Activated T-cell treated with anti-CD3 and anti-CD28 coated beads, Interleukin-2, amount 50 U/mL, for 1 hour (primary cell): ENCODE measurements around the gene ZNF133.
"Not testable (repeated sequence)": the region's sequence is repeated elsewhere in the genome, so short reads cannot be mapped to it uniquely, and the experiment has no call there.

Experiments
- DNase-seq: peaks from one replicate; pipeline ENCODE4 v3.0.0-alpha.2; 2020

The ZNF133 gene

DNA sequence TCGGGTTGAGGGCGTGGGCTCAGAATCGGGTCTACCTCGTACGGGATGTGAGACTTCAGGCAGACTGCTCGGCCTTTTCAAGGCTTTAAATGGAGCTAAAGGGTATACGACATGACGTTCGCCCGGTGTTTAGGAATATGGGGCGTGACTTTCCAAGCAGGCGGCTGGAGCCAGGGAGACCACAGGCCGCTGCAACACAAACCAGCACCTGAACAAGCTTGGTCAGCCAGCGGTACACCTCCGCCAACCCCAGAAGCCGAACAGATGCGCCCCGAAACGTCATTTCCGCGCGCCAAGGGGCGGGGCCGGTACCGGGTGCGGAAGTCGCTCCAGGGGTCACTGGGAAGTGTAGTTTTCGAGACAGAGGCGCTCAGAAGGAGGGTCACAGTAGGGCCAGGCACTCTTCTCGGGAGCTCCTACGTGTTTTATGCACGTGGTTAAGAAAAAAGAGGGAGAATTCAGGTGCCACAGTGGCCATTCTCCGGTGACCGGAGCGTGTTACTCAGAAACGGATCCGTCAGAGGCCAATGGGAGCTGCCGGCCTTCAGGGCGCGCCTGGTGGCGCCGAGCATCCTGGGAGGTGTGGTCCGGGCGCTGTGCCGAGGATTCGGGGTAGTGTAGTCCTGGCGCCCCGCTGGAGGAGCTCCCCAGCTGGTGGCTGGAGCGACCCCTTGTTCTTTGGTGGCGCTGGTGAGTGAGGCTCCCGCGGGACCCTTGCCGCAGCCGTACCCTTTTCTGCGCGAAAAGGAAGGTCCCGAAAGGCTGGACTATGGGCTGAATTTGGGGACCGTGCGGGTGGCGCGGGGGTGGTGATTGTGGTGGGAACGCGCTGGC is at the start of gene ZNF133:
TSS of gene ZNF133 (plus strand) at position 613 of the 834 bp plus-strand sequence. CDS start 17,160 bp downstream, outside the sequence.
- DNase-seq: peak; percentile 98

DNA sequence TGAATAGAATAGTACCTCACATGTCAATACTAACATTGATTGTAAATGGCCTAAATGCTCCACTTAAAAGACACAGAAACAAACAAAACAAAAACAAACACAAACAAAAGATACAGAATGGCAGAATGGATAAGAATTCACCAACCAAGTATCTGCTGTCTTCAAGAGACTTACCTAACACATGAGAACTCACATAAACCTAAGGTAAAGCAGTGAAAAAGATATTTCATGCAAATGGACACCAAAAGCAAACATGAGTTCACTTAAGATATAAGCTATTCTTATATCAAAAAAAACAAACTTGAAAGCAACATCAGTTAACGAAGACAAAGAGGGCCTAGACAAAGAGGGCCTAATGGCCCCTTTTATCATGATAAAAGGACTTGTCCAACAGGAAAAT is 47.3 kb upstream of the ZNF133 start:
- no peak for DNase-seq

DNA sequence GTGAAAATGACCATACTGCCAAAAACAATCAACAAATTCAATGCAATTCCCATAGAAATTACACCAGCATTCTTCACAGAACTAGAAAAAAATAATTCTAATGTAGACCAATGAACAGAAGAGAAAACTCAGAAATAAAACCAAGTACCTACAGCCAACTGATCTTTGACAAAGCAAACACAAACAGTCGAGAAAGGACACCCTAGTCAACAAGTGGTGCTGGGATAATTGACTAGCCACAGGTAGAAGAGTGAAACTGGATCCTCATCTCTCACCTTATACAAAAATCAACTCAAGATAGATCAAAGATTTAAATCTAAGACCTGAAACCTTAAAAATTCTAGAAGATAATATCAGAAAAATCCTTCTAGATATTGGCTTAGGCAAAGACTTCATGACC is 44.5 kb upstream of the ZNF133 start:
- DNase-seq: no peak

DNA sequence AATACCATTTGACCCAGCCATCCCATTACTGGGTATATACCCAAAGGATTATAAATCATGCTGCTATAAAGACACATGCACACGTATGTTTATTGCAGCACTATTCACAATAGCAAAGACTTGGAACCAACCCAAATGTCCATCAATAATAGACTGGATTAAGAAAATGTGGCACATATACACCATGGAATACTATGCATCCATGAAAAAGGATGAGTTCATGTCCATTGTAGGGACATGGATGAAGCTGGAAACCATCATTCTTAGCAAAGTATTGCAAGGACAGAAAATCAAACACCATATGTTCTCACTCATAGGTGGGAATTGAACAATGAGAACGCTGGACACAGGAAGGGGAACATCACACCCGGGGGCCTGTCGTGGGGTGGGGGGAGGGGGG is 39.8 kb upstream of the ZNF133 start:
- DNase-seq: not testable (repeated sequence)

DNA sequence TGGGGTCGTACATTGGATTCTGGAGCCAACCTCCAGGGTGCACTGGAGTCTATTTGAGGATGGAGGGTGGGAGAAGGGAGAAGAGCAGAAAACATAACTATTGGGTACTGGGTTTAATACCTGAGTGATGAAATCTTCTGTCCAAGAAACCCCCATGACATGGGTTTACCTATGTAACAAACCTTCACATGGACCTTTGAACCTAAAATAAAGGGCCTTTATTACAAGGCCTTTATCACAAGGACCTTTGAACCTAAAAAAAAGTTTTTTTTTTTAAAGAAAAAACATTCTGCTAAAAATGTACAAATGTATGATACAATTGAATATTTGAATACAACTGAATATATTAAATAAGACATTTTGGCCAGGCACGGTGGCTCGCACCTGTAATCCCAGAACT is 38.1 kb upstream of the ZNF133 start:
- no peak for DNase-seq

DNA sequence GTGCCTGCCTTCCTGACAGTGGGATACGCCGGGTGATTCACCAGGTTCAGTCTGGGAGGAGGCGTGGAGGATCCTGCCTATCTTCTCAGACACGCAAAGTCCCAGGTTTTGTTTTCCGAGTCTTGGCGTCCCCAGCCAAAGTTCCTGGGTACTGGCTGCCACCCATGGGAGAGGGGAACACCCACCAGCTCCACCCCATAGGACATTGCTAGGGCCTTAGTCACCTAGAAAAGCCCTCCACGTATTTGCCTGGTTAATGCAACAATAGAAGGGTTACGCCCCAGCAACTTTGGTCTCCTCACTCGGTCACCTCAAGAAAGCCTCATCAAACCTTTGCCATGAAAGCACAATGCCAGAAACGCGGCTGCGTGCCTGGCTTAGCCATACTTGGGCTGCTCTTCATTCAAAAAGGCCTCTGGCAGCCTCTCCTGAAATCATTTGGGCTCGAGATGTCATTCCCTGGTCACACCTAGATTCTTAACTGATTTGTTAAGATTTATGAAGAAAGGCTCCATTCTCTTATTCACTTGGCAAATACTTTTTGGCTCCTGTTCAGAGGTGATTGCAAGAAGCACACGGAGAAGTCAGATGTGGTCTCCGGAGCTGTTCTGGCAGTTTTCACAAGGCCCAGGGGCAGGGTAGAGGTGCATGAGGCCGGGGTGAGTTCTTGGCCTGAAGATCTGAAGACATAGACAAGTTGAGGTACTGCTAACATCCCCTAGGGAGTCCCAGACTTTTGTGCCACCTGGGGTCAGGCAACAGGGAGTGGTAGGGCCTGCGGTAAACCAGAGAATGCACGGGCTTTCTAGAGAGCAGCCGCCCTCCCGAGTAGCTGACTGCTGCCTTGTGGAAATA is 35.5 kb upstream of the ZNF133 start:
- DNase-seq: no peak

DNA sequence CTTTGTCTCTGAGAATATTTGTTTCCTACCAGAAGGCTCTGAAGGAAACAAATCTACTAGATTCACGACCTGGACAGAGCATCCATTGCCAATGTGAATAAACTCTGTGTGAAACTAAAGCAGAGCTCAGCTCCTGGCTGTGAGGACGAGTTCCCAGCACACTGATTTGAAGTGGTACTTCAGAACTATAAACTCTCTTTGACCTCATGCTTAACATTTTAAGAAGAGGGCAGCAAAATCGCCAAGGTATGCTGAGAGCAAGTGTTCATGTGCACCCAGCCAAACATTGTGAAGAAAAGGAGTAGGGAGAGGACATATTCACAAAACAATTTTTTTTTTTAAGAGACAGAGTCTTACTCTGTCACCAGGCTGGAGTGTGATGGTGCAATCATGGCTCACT is 33.7 kb upstream of the ZNF133 start:
- no peak for DNase-seq

DNA sequence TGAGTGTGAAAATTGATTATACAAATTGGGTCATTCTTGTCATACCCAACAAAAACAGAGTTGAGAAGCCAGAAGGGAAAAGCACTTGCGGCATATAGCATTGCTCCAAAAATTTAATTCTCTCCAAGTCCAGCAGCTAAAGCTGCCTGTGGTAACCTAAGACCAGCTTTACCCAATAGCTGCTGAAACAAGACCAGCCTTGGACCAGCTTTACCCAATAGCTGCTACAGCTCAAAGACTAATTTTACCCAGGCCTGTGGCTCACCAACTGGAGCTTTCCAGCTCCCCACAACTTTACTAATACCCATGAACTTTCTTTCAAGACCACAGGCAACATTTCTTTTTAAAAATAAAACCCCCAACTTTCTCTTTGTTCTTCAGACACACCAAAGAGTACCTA is 32.8 kb upstream of the ZNF133 start:
- no peak for DNase-seq

DNA sequence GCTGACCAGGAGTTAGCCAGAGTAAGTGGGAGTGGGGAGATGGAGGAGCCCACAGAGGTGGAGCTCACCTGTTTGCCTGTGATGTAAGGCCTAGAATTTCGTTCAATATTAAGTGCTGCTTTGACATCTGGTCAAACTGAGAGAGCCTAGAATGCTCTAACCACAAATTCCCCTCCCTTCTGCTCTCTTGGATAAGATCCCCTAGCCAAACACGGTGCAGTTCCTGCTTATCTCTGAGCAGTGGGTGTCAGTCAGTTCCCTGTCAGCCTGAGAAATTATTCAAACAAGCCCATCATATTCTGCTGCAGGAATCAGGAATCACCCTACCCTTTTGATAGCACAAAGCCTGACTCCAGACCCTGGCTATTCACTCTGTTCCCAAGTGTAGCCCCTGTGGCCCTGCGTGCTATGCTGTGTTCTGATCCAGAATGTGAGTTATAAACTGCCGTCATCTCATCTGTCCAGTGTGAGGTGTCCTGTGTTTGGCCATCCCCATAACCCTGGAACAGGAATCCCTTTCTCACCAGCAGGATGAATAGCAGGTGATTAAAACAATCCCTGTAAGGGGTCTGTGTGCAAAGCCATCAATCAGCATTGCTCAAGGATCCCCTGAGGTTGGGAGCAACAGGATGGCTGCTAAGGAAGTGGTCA is 31.8 kb upstream of the ZNF133 start:
- DNase-seq: no peak

DNA sequence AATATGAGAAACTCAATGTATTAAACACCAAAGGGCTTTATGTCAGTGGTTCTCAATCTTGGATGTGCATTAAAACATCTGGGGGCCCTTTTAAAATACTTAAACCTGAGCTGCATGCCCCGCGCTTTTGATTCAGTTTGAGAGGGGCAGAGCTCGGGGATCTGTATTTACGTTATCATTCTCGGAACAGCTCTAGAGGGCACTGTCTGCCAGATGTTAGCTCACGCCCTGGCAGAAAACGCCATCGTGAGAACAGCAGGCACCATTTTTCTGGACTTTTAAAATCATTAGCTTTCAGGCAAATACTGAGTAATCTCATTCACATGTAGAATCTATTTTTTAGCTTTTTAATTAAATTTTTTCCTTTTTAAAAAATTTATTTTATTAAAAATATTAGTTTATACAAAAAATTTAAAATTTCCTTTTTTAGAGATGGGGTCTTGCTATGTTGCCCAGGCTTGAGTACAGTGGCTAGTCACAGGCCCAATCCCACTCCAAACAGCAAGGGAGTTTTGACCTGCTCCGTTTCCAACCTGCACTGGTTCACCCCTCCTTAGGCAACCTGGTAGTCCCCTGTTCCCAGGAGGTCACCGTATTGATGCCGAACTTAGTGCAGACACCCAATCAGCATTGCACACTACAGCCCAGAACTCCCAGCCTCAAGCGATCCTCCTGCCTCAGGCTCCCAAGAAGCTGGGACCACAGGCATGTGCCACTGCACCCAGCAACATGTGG is 30.0 kb upstream of the ZNF133 start:
- no peak for DNase-seq

DNA sequence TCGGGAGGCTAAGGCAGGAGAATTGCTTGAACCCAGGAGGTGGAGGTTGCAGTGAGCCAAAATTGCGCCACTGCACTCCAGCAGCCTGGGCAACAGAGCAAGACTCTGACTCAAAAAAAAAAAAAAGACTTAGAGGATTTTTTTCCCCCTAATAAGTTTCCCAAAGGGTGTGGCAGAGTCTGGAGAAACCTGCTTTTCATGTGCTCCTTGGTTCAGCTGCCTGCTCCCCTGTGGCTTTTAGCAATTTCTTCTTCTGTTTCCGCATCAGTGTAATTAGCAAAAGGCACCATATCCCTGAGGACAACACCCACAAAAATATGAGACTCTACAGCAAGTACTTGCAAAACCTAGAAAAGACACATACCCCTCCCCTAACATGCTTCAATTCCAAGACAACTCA is 28.6 kb upstream of the ZNF133 start:
- DNase-seq: no peak

DNA sequence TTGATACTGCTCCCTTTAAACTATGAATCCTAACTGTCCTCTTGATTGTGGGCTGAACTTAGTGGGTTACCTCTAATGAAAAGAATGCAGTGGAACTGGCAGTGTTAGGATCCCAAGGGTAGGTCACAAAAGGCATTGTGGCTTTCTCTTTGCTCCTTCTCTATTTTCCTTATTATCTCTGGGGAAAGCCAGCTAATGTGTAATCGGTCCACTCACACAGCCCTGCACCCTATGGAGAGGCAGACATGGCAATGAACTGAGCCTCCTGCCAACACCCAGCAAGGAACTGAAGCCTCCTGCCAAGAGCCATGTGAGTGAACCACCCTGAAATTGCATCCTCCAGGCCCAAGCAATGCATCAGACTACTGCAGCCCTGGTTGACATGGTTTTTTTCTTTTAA is 24.6 kb upstream of the ZNF133 start:
- no peak for DNase-seq

DNA sequence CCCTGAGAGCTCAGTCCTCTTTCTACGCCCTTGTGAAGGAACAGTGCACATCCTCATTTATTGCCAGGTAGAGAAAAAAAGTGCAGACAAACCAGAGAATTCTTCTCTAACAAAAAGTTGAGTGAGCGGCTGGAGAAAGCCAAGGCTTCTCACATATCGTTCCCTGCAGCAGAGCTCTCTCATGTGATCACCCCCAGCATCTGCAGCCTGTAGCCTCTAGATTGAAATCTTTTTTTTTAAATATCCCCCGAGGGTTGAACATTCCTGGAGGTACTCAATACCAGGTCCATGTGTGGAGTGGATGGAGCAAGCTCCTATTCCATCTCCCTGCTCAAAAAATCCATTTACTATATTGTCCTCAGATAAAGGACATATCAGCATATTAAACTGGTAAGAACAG is 22.9 kb upstream of the ZNF133 start:
- DNase-seq: no peak

DNA sequence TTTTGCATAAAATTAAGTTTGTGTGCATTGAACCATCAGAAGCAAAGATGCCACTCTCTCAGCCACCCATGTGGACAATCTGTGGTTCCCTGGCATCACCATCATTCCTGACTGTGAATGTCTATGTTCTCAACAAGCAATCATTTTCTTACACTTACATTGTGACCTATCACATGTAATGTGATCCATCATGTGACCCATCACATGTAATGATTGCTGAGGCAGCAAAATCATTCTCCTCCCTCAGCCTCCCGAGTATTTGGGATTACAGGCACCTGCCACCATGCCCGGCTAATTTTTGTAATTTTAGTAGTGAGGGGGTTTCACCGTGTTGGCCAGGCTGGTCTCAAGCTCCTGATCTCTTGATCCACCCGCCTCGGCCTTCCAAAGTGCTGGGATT is 22.0 kb upstream of the ZNF133 start:
- DNase-seq: no peak

DNA sequence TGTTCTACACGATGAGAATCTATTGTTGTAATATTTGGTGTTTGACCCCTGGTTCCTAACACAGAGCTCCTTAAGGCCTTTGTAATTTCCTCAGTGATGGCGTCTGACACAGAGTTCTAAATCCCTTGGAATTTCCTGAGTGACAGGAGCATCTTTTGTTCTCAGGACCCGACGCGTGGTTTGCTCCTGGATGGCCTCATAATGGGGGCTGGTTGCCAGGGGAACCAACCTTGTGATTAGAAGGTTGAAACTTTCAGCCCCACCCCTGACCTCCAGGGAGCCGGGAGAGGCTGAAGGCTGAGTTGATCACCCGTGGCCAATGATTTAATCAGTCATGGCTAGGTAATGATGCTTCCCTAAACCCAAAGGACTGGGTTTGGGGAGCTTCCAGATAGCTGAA is 20.5 kb upstream of the ZNF133 start:
- no peak for DNase-seq

DNA sequence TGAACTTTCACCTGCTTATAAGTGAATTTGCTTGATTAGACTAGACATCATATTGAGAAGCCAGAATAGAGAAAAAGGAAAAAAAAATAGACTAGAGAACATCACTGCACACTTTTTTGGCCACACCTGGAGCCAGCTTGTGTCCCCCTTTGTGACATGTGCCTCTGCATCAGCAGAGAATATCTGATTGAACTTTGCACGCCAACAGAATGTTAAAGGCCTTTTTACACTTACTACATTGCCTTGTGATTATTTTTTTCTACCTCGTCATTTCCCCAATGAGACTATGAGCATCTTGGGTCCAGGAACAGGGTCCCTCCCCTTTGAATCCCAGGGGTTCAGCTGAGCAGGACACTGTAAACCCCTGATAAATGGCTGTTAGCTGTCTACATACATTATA is 17.2 kb upstream of the ZNF133 start:
- no peak for DNase-seq

DNA sequence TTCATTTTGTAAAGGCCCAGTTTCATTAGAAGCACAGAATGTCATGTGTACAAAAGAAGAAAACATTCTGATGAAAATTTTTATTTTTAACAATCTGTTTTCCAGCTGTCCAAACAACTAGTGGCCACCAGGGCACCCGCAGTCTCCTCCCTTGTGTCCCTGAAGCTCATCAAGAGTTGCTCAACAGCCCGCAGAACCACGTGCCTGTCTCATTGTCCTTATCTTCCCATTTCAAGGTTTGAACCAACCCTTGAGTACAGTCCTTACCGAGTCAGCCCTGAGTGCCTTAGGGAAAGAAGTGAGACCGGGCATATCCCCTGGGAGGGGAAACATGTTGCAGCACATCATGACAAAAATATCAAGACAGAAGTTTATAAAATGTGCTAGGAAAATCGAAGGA is 15.9 kb upstream of the ZNF133 start:
- no peak for DNase-seq

DNA sequence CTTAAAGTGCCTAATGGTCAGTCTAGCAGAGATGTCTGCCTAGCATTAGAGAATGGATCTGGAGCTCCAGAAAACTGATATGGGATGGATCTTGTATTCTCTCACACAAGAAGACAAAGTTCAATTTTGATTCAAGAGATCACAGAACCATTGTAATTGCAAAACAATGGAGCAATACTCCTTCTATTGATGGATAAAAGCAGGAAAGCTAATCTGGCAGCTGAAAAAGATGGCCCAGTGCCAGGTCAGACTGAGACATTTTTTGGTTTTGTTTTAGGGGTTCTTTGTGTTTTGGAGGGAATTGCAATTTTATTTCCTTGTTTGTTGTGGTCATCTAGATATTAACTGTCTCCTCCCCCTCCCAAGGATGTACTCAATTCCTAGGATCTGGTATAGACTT is 14.6 kb upstream of the ZNF133 start:
- no peak for DNase-seq

DNA sequence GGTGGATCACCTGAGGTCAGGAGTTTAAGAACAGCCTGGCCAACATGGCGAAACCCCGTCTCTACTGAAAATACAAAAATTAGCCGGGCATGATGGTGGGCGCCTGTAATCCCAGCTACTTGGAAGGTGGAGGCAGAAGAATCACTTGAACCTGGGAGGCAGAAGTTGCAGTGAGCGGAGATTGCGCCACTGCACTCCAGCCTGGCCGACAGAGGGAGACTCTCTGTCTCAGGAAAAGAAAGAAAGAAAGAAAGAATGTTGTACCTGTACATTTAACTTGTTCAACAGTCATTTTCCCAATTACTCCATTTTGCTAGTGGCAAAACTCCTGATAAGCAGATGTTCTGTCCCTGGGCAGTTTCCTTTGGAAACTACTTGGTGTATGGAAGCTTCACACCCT is 12.4 kb upstream of the ZNF133 start:
- not testable (repeated sequence) for DNase-seq

DNA sequence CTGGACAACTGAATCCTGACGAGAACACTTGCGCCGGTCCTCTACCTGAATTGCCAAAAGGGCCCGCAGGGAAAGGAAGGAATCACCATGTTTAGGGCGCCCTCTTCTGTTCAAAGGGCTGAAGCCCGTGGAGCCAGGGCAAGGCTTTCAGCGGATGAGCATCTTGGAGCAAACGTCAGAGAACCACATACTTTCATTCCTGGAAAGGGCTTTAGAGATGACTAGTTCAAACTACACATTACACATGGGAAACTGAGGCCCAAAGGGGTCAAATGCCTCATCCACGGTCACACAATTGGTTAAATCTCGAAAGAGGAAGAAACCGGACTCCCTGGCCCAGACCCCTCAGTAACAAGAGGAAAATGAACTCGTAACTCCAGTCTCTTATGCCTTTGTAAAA is 11.5 kb upstream of the ZNF133 start:
- DNase-seq: peak; percentile 58

DNA sequence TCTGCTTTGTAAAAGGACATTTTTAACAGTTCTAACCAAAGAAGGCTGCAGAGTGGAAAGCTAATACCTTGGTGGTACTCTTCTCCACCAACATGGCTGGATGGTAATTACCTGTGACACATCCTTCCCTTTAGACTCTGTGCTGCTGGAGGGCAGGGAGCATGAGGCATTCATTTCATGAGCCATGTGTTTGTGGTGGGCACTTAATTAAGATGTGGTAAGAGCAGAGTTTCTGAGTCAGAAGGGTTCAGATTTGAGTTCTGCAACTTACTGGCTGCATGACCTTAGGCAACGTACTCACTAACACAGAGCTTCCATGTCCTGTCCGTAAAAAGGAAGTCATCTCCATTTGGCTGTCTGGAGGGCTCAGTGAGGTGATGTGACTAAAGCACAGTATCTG is 9.1 kb upstream of the ZNF133 start:
- no peak for DNase-seq

DNA sequence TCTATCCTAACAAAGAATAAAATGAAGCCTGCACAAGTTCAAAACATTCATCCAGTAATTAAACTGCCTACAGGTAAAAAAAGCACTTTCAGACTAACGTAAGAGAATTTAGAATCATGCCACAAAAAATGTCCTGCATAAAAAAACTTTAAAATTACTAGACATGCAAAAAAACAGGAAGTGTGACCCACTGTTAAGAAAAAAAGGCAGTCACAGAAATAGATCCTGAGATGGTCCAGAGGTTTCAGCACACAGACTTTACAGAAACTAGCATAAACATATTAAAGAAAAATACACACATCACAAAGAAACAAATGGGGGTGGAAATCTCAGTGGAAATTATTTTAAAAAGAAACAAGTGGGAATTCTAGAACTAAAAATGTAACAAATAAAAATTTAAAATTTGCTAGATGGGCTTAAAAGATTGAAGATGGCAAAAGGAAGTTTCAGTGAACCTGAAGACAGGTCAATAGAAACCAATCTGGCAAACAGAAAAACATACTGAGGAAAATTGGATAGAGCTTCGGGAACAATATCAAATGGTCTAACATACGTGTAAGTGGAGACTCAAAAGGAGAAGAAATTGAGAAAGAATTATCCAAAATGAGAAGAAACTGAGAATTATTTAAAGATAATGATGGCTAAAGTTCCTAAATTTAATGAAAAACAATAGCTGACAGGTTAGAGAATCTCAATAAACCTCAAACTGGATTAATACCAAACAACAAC is 3.4 kb upstream of the ZNF133 start:
- no peak for DNase-seq
